ENCODE data around the gene NPDC1.

The NPDC1 gene, protein sequence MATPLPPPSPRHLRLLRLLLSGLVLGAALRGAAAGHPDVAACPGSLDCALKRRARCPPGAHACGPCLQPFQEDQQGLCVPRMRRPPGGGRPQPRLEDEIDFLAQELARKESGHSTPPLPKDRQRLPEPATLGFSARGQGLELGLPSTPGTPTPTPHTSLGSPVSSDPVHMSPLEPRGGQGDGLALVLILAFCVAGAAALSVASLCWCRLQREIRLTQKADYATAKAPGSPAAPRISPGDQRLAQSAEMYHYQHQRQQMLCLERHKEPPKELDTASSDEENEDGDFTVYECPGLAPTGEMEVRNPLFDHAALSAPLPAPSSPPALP

DNA sequence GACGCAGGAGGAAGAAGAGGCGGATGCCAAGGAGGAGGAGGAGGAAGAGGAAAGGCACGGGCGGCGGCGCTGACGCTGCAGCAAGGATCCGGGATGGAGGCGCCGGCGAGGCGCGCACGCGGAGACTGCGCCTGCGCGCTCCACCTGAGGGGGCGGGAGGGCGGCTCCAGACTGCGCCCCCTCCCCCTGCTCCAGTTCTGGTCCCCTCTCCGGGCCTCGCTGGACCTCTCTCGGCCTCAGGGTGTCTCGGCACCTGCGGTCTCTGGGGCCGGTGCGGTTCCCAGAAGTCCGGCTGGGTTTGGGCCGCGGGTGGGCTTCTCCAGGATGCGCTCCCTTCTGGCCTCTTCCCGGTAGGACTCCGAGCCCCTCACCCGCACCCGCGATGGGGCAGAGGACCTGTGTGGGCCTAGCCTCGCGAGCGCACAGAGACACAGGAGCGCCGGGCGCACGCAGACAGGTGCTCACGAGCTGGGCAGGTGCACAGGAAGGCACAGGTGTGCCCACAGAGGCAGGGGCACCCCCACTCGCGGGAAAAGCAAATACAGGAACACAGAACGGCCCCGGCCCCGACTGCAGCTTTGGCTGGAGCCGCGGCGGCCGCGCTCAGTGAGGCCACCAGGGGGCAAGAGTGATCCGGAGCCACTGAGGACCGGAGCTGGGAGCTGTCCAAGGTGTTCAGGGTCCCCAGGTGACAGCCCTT, at the start of gene NPDC1:
TSS of gene NPDC1 (minus strand) at position 90 of the 700 bp plus-strand sequence. CDS start 188 bp downstream, outside the sequence.
- TF ChIP-seq EGR1 (IDR thresholded peaks at IDR 0.05) (no peak; the same call in 1 of the 2 replicates), TCF12 (IDR thresholded peaks at IDR 0.05; ENCODE audit: low read depth) (peak; percentile 21; the same call in 1 of the 2 replicates), NFIC (IDR thresholded peaks at IDR 0.05) (no peak), EP300 (IDR thresholded peaks at IDR 0.05; ENCODE audit: borderline replicate concordance) (no peak; the same call in 1 of the 2 replicates), TEAD4 (IDR thresholded peaks at IDR 0.05) (no peak), ZBTB7A (IDR thresholded peaks at IDR 0.05; ENCODE audit: low read depth) (peak; percentile 87), RAD21 (IDR thresholded peaks at IDR 0.05; ENCODE audit: low read depth) (peak; percentile 82), YY1 (IDR thresholded peaks at IDR 0.05; ENCODE audit: low read depth) (0 out of 2 replicates have a peak, but pooled peaks have one; percentile 21), TAF1 (IDR thresholded peaks at IDR 0.05; ENCODE audit: low read depth) (no peak), REST (IDR thresholded peaks at IDR 0.05; ENCODE audit: low read depth) (peak; percentile 96)
- TF ChIP-seq, protein P1, sequence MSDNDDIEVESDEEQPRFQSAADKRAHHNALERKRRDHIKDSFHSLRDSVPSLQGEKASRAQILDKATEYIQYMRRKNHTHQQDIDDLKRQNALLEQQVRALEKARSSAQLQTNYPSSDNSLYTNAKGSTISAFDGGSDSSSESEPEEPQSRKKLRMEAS (IDR thresholded peaks at IDR 0.05) = peak; percentile 59; the same call in 1 of the 2 replicates
- TF ChIP-seq, protein P2, sequence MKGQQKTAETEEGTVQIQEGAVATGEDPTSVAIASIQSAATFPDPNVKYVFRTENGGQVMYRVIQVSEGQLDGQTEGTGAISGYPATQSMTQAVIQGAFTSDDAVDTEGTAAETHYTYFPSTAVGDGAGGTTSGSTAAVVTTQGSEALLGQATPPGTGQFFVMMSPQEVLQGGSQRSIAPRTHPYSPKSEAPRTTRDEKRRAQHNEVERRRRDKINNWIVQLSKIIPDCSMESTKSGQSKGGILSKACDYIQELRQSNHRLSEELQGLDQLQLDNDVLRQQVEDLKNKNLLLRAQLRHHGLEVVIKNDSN (IDR thresholded peaks at IDR 0.05) = no peak

GRCh38 chr9:137089232-137089947, 43.4 kb upstream of the NPDC1 start:
- no peak for TF ChIP-seq CREB1 (IDR thresholded peaks at IDR 0.05; ENCODE audit: low read depth)
- TF ChIP-seq FOXM1 (IDR thresholded peaks at IDR 0.05; ENCODE audit: borderline replicate concordance, low read depth) = no peak
- TF ChIP-seq TCF12 (IDR thresholded peaks at IDR 0.05; ENCODE audit: low read depth) = no peak
- no peak for TF ChIP-seq REST (IDR thresholded peaks at IDR 0.05; ENCODE audit: low read depth)
- TF ChIP-seq TEAD4 (IDR thresholded peaks at IDR 0.05) = no peak
- TF ChIP-seq, protein P1 (IDR thresholded peaks at IDR 0.05) = no peak
- no peak for TF ChIP-seq CEBPB (IDR thresholded peaks at IDR 0.05)
- no peak for TF ChIP-seq EGR1 (IDR thresholded peaks at IDR 0.05)
- TF ChIP-seq TAF1 (IDR thresholded peaks at IDR 0.05; ENCODE audit: low read depth) = no peak
- no peak for TF ChIP-seq NFIC (IDR thresholded peaks at IDR 0.05)
- TF ChIP-seq, protein P2 (IDR thresholded peaks at IDR 0.05) = no peak
- TF ChIP-seq RAD21 (IDR thresholded peaks at IDR 0.05; ENCODE audit: low read depth) = no peak
- no peak for TF ChIP-seq ZBTB7A (IDR thresholded peaks at IDR 0.05; ENCODE audit: low read depth)
- no peak for TF ChIP-seq YY1 (IDR thresholded peaks at IDR 0.05; ENCODE audit: low read depth)
- no peak for TF ChIP-seq EP300 (IDR thresholded peaks at IDR 0.05; ENCODE audit: borderline replicate concordance)

- TF ChIP-seq TAF1 (IDR thresholded peaks at IDR 0.05; ENCODE audit: low read depth) = no peak
- no peak for TF ChIP-seq CEBPB (IDR thresholded peaks at IDR 0.05)
- TF ChIP-seq, protein P2 (IDR thresholded peaks at IDR 0.05) = no peak
- TF ChIP-seq EGR1 (IDR thresholded peaks at IDR 0.05) = no peak
- no peak for TF ChIP-seq ZBTB7A (IDR thresholded peaks at IDR 0.05; ENCODE audit: low read depth)
Measured at GRCh38 chr9:137088121-137088520, 42.1 kb upstream of the NPDC1 start.

- TF ChIP-seq EGR1 (IDR thresholded peaks at IDR 0.05) (no peak), REST (IDR thresholded peaks at IDR 0.05; ENCODE audit: low read depth) (no peak), ZBTB7A (IDR thresholded peaks at IDR 0.05; ENCODE audit: low read depth) (peak; percentile 62; the same call in 1 of the 2 replicates)
- TF ChIP-seq, protein P2 (IDR thresholded peaks at IDR 0.05) = no peak
Measured at GRCh38 chr9:137087409-137087925, 41.5 kb upstream of the NPDC1 start.

Measured in Ishikawa (cell line).